GM23338 (cell line): ENCODE measurements around the gene UNC93B1. TPM values are rescaled to one million over a fixed set of nuclear protein-coding genes. Genes with fewer than 3 reads are reported as not detected.

Experiments used
- ATAC-seq: fragments of 200-7000 bp; cut with Tn5 transposase; 3 replicates; pipeline ENCODE4 v1.9.1; 2020
- DNase-seq: peaks from one replicate; pipeline ENCODE4 v3.0.0-alpha.2; 2015; ENCODE audit warnings: low spot score
- H2AFZ ChIP-seq: fragments of 200-600 bp; sonication (generic); 2 replicates; pipeline ENCODE4 v1.8.0; 2016; ENCODE audit warnings: antibody characterized with exemption, mild to moderate bottlenecking, moderate library complexity
- H3F3A ChIP-seq: fragments of 200-600 bp; sonication (generic); replicated peaks from 2 replicates; pipeline ENCODE4 v1.8.0; 2017; ENCODE audit warnings: antibody characterized with exemption, mixed run types, low read depth
- H3K27ac ChIP-seq: fragments of 200-600 bp; sonication (generic); 2 replicates; pipeline ENCODE4 v1.6.1; 2016; ENCODE audit warnings: low read depth
- H3K27me3 ChIP-seq: fragments of 200-600 bp; sonication (generic); 2 replicates; pipeline ENCODE4 v1.8.0; 2016; ENCODE audit warnings: mild to moderate bottlenecking, mixed run types, moderate library complexity; ENCODE audit not compliant: insufficient read depth
- H3K36me3 ChIP-seq: fragments of 200-600 bp; sonication (generic); 2 replicates; pipeline ENCODE4 v1.8.0; 2016; ENCODE audit warnings: mild to moderate bottlenecking; ENCODE audit not compliant: insufficient read depth
- H3K4me1 ChIP-seq: fragments of 200-600 bp; sonication (generic); 2 replicates; pipeline ENCODE4 v1.8.0; 2016; ENCODE audit warnings: mild to moderate bottlenecking, moderate library complexity; ENCODE audit not compliant: insufficient read depth
- H3K4me2 ChIP-seq: fragments of 200-600 bp; sonication (generic); 2 replicates; pipeline ENCODE4 v1.7.1; 2017; ENCODE audit warnings: mixed run types
- H3K4me3 ChIP-seq: fragments of 200-600 bp; sonication (generic); 2 replicates; pipeline ENCODE4 v1.6.1; 2016; ENCODE audit warnings: mixed run types
- H3K79me2 ChIP-seq: fragments of 200-600 bp; sonication (generic); replicated peaks from 2 replicates; pipeline ENCODE4 v1.8.0; 2017; ENCODE audit warnings: mild to moderate bottlenecking; ENCODE audit not compliant: insufficient read depth
- H3K9me2 ChIP-seq: fragments of 200-600 bp; sonication (generic); 2 replicates; pipeline ENCODE4 v1.8.0; 2017; ENCODE audit not compliant: insufficient read depth
- H4K20me1 ChIP-seq: fragments of 200-600 bp; sonication (generic); replicated peaks from 2 replicates; pipeline ENCODE4 v1.8.0; 2017; ENCODE audit warnings: mild to moderate bottlenecking; ENCODE audit not compliant: insufficient read depth
- H3K27ac Mint-ChIP-seq: 2 replicates; pipeline ENCODE4 v1.8.0; 2020; ENCODE audit warnings: inconsistent platforms, mild to moderate bottlenecking, moderate library complexity, mixed read lengths
- H3K27me3 Mint-ChIP-seq: 3 replicates; pipeline ENCODE4 v1.8.0; 2022; ENCODE audit warnings: low read depth, mild to moderate bottlenecking, moderate library complexity, mixed read lengths, inconsistent platforms; ENCODE audit not compliant: insufficient read depth, poor library complexity
- H3K36me3 Mint-ChIP-seq: 3 replicates; pipeline ENCODE4 v1.8.0; 2021; ENCODE audit warnings: low read depth, mild to moderate bottlenecking, inconsistent platforms, moderate library complexity, mixed read lengths
- H3K4me1 Mint-ChIP-seq: 3 replicates; pipeline ENCODE4 v1.8.0; 2020; ENCODE audit warnings: mild to moderate bottlenecking, inconsistent platforms, mixed read lengths
- H3K4me3 Mint-ChIP-seq: 3 replicates; pipeline ENCODE4 v1.8.0; 2021; ENCODE audit warnings: moderate library complexity, mild to moderate bottlenecking, inconsistent platforms, mixed read lengths
- H3K9me3 Mint-ChIP-seq: 3 replicates; pipeline ENCODE4 v1.8.0; 2020; ENCODE audit warnings: moderate library complexity, mild to moderate bottlenecking, inconsistent platforms, mixed read lengths
- CREB1 ChIP-seq: fragments of 250-450 bp; sonication (Bioruptor Pico); IDR thresholded peaks from 2 replicates; pipeline ENCODE4 v1.5.0; 2020; ENCODE audit warnings: low read depth, mild to moderate bottlenecking, moderate library complexity
- EZH2 ChIP-seq: fragments of 200-600 bp; sonication (generic); IDR thresholded peaks from one replicate; pipeline ENCODE4 v1.8.0; 2017; ENCODE audit warnings: antibody characterized with exemption, mild to moderate bottlenecking, low read depth; ENCODE audit not compliant: unreplicated experiment
- EZH2phosphoT487 ChIP-seq: fragments of 200-600 bp; sonication (generic); IDR thresholded peaks from one replicate; pipeline ENCODE4 v1.8.1; 2018; ENCODE audit warnings: antibody characterized with exemption; ENCODE audit not compliant: unreplicated experiment
- JUNB ChIP-seq: IDR thresholded peaks from one replicate; pipeline ENCODE4 v1.6.1; 2016; ENCODE audit warnings: antibody characterized with exemption; ENCODE audit not compliant: unreplicated experiment
- NANOG ChIP-seq: IDR thresholded peaks from 2 replicates; pipeline ENCODE4 v1.6.1; 2016; ENCODE audit warnings: antibody characterized with exemption, borderline replicate concordance
- POLR2AphosphoS5 ChIP-seq: IDR thresholded peaks from 2 replicates; pipeline ENCODE4 v1.6.1; 2016; ENCODE audit warnings: antibody characterized with exemption, low read depth
- ZNF114 ChIP-seq: fragments of 250-450 bp; sonication (Bioruptor Pico); IDR thresholded peaks from 2 replicates; pipeline ENCODE4 v1.5.0; 2020; ENCODE audit warnings: mild to moderate bottlenecking, moderate library complexity
- ZNF462 ChIP-seq: fragments of 250-450 bp; sonication (Bioruptor Pico); IDR thresholded peaks from 2 replicates; pipeline ENCODE4 v1.5.0; 2020; ENCODE audit warnings: mild to moderate bottlenecking, moderate library complexity
- polyA plus RNA-seq: library from polyadenylated mRNA; unstranded; fragments of >200 nt; fragmentation: Nextera tagmentation; extraction: Ambion mirVana; gene quantifications from 2 replicates; pipeline ENCODE4 v1.2.1, GENCODE V29; 2016
- total RNA-seq: library from RNA; depleted of rRNA; stranded (reverse); fragments of >200 nt; shearing (Covaris generic); gene quantifications from 2 replicates; pipeline ENCODE4 v1.2.3, GENCODE V29; 2014

UNC93B1 gene
- total and polyA plus RNA-seq, 2 experiments from 2014 or later: 16.2 to 34.4 TPM

GRCh38 chr11:68009391-68010089 lies 5.6 kb upstream of the UNC93B1 start (continued):
- no peak for TF ChIP-seq ZNF462

GRCh38 chr11:68008381-68009337 lies 4.8 kb upstream of the UNC93B1 start:
- Histone ChIP-seq H3K9me2 (no peaks in the 10 kb centered on the region), H3K27ac (no peak overlapping the region), H3K4me1 (peaks cover 16% of the 10 kb centered on the region), H2AFZ (no peak overlapping the region), H4K20me1 (no peaks in the 10 kb centered on the region), H3F3A (0 out of 2 replicates have a peak, but pooled peaks cover 7% of the 10 kb centered on the region), H3K36me3 (no peaks in the 10 kb centered on the region), H3K4me3 (no peak overlapping the region), H3K4me2 (no peak overlapping the region), H3K79me2 (no peaks in the 10 kb centered on the region), H3K27me3 (no peaks in the 10 kb centered on the region)
- H3K27ac Mint-ChIP-seq: no peak overlapping the region
- DNase-seq (no peak), ATAC-seq (no peak)
- H3K27me3 Mint-ChIP-seq: peaks cover 15% of the 10 kb centered on the region
- H3K9me3 Mint-ChIP-seq: no peaks in the 10 kb centered on the region; the same call in 2 of the 3 replicates
- no peak overlapping the region; the same call in 2 of the 3 replicates for H3K4me3 Mint-ChIP-seq
- peaks cover 28% of the 10 kb centered on the region for H3K4me1 Mint-ChIP-seq
- H3K36me3 Mint-ChIP-seq: no peaks in the 10 kb centered on the region
- TF ChIP-seq CREB1 (CRISPR knock-in tag) (no peak), NANOG (no peak), ZNF114 (CRISPR knock-in tag) (no peak), EZH2 (no peak), JUNB (no peak), EZH2phosphoT487 (no peak), POLR2AphosphoS5 (no peak)
